GM21619 (cell line): ENCODE results near the gene PSORS1C1.
A peak's percentile ranks its signal among the peaks of the same experiment; 100 is the strongest.
"Not testable (repeated sequence)": the region's sequence is repeated elsewhere in the genome, so short reads cannot be mapped to it uniquely, and the experiment has no call there.

Experiments
- ATAC-seq: cut with Tn5 transposase; IDR thresholded peaks from one replicate; pipeline ENCODE4 v1.9.1; 2021; ENCODE audit not compliant: unreplicated experiment

PSORS1C1 gene

DNA sequence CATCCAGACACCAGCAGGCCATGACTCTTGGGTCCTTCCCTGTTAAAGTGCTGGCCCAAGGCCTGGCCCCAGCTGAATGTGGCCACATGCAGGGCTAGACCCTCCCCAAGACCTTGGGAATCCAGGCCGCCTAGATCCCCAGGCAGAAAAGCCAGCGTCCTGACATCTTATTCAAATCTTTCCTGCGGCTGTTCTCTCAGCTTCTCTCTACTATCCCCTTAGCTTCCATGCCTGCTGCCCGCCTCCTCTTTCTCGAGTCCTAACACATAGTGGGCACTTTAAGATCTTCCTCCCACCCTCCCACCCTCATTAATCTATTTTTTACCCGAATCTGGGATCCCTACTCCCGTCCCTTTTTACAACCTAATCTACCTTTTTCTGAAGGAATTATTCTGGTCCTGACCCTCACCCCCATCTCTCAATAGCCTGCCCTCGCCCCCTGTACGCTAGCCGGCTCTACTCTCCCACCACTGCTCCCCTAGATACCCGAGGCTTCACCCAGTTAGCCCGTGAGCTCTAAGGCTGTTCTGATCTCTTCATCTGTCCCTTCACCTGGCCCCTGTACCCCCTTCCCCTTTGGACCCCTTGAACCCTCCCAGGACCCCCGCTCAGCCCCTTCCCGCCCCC is 43.0 kb downstream of the PSORS1C1 start, which contains the start of gene CCHCR1:
Gene CCHCR1, minus strand, starts transcription at position 290 of the 627 bp plus-strand sequence. Its CDS starts 202 bp downstream, at position 88.
- ATAC-seq, result no peak

DNA sequence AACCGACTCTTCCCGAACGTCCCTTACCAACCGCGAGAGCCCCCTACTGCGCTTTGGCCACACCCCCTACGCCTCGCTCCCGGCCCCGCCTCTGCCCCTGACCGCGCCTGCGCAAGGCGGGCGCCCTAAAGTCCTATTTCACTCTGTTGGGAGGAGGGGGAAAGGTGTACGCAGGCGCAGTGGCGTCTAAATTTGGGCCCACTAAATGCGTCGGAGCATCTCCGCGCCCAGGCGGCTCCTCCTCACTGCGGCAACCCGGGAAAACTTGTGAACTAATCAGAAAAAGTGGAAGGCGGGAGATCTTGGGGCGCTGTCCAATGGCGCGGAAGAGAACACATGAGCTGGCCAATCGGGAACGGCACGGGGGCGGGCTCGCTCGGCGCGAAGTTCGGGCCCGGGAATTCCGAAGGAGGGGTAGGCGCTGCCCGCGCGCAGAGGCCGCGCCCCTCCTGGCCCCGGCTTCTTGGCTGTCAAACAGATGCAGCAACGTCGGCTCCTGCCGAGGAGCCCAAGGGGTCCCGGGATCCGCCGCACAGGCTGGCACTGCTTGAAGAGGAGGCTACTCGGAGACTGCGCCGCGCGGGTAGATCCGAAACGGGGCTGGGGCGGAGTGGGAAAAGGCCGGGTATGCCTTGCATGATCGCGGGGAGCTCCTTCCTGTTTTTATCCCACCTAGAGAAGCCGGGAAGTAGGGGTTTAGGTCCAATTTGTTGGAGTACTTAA is 43.7 kb downstream of the PSORS1C1 start, which contains the start of gene TCF19:
Gene TCF19, plus strand, starts transcription at position 450 of the 723 bp plus-strand sequence. CDS start 881 bp downstream, outside the sequence.
- ATAC-seq, result peak; percentile 78

DNA sequence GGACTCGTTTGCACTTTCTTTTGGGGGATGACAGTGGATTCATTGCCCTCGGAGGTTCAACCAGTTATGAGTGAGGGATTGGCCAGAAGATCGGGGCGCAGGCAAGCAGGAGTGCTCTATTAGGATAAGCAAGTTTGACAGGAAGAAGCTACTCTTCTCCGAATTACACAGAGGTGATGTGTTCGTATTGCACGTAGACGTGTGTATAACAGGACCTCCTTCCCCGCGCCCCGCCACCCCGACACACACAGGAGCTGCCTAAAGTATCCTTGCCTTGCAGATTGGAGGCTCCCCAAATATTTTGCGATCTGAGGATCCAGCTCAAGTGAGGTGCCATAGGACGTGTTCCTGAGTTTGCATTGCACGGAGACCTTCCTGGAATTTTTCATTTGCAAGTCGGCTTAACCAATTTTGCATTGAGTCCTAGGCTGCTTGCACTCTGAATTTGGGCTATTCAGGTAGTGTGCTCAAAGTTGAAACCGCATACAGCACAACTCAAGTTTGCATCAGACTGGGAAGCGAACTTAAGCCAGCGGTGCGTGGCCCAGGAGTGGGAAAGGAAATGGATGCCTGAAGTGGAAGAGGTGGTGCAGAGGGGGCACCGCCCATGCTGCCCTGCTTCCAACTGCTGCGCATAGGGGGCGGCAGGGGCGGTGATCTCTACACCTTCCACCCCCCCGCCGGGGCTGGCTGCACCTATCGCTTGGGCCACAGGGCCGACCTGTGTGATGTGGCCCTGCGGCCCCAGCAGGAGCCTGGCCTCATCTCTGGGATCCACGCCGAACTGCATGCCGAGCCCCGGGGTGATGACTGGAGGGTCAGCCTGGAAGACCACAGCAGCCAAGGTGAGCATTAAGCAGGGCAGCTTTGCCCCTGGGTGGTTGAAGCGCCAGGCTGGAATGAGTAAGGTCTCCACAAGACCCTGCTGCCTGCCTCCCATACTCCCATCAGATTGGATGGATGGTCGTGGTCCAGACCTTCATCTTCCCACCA is 44.6 kb downstream of the PSORS1C1 start:
- ATAC-seq, result peak; percentile 5

DNA sequence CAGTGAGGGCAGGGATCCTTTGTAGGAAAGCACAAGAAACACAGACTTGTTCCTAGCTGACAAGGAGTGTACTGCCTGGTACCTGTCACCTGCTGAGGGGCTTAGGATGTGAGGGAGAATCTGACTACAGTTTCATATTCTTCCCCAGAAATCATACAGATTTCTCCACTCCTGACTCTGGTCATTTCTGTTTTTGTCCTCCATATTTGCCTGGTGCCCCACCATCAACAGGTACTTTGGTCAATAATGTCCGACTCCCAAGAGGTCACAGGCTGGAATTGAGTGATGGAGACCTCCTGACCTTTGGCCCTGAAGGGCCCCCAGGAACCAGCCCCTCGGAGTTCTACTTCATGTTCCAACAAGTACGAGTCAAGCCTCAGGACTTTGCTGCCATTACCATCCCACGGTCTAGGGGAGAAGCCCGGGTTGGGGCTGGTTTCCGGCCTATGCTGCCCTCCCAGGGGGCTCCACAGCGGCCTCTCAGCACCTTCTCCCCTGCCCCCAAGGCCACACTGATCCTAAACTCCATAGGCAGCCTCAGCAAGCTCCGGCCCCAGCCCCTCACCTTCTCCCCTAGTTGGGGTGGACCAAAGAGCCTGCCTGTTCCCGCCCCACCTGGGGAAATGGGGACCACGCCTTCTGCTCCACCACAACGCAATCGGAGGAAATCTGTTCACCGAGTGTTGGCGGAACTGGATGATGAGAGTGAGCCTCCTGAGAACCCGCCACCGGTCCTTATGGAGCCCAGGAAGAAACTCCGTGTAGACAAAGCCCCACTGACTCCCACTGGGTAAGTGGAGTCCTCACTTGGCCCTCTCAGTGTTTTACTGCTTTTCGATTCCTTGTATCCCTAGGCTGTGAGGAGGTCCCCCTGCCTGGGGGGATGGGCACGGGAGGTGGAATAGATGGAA is 46.9 kb downstream of the PSORS1C1 start:
- ATAC-seq, result no peak

DNA sequence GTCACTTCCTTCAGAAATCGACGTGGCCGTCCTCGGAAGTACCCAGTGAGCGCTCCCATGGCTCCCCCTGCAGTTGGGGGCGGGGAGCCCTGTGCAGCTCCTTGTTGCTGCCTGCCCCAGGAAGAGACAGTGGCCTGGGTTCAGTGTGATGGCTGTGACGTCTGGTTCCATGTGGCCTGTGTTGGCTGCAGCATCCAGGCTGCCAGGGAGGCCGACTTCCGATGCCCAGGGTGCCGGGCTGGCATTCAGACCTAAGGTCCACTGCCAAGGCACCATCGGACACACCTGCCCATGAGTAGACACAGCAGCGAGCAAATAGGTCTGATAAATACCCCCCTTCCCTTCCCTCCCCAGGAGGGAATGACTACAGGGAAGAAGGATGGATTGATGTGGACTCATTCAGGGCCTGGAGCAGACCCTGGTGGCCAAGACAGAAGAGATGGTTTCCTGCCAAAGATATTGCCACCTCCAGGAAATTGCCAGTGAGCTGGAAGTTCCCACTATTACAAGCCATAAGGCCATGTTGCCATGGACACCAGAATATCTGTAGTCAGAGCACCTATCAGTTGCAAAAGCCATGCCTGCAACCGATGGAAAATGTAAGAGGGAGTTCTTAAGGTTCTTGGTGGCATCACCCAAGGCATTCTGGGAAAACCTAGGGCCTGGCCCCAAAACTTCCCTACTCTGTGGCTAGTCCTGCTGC is 48.0 kb downstream of the PSORS1C1 start:
- ATAC-seq, result no peak

DNA sequence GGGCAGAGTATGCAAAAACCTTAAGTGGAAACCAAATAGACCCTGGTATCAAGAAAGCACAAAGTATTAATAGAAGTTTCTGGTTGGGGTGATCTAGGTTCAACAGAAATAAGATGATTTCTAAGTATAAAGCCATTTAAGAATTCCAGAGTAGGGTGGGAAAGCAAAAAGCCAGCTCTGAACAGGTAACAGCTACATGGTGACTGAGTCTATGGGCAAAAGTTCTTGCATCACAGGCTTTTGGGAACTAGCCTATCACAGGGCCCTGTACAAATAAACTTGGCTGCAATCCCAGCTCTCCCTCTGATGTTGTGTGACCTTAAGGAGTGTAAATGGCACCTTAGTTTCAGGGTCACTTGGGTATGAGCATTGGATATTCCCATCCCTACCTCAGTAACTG is 49.3 kb downstream of the PSORS1C1 start:
- no peak for ATAC-seq

DNA sequence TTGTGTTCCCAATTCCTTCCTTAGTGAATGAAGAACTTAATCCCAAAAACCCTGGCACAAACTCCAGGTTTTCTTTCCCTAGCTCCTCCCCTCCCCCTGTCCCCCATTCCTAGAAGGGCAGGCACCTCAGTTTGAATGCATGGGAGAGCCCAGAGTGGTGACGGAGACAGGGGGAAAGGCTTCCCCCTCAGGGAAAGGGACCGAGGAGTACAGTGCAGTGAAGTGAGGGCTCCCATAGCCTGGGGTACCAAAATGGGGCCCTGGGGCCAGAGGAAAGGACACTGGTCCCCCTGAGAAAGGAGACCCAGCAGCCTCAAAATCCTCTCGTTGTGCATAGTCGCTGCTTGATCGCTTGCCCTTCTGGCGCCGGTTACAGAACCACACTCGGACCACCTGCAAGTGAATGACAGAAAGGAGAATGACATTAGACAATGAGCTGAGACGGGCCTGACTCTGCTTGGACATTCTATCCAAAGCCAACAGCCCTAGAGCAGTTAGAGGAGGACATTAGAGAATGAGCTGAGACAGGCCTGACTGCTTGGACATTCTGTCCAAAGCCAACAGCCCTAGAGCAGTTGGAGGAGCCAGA is 50.0 kb downstream of the PSORS1C1 start:
- not testable (repeated sequence) for ATAC-seq

DNA sequence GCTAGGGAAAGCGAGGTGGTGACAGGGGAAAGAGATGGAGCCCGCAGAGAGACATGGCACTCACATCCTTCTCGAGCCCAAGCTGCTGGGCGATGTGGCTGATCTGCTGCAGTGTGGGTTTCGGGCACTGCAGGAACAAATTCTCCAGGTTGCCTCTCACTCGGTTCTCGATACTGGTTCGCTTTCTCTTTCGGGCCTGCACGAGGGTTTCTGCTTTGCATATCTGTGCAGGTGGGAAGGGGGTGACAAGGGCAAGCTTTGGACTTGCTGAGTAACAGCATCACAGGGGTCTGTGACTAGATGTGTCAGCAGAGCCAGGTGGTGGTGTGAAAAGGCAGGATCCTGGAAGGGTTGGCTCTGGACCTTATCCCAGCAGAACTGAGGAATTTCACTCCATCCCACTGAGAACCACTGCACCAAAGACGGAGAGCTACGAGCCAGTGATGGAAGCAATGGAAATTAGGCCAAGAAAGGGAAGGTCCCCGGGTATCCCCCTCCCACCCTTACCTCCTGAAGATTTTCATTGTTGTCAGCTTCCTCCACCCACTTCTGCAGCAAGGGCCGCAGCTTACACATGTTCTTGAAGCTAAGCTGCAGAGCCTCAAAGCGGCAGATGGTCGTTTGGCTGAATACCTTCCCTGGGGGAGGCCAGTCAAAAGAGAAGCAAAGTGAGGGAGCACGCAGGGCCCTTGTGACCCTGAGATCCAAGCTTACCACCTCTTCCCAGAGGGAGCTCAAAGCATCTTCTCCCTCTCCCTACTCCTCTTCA is 50.6 kb downstream of the PSORS1C1 start:
- peak; percentile 67 for ATAC-seq

DNA sequence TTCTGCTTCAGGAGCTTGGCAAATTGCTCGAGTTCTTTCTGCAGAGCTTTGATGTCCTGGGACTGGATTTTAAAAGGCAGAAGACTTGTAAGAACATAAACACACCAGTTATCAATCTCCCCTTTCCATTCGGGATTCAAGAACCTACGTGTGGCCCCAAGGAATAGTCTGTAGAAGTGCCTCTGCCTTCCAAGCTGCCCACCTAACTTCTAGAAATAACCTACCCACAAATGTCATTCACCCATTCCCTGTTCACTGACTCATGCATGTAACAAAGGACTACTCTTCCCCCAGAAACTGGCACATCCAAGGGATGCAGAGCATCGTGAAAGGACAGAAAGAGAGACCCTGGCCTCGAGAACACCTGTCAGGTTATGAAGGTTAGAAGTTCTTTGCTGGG is 51.4 kb downstream of the PSORS1C1 start:
- ATAC-seq, result no peak

DNA sequence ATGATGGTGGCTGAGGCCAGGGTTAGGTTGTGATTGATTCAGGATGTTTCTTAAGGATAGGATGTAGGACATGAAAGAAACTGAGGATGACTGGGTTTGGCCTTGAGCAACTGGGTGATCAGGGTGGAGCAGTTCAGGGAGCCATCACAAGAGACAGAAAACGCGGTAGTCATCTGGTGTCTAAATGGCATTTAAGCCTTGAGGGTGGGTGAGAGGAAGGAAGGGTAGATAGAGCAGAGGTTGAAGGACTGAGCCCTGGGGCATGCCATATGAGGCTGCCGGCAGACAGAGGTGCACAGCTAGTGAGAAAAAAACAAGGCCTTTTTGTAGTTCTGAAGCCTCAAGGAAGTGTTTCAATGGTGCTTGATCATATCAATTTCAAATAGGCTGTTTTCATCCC is 54.0 kb downstream of the PSORS1C1 start:
- no peak for ATAC-seq

DNA sequence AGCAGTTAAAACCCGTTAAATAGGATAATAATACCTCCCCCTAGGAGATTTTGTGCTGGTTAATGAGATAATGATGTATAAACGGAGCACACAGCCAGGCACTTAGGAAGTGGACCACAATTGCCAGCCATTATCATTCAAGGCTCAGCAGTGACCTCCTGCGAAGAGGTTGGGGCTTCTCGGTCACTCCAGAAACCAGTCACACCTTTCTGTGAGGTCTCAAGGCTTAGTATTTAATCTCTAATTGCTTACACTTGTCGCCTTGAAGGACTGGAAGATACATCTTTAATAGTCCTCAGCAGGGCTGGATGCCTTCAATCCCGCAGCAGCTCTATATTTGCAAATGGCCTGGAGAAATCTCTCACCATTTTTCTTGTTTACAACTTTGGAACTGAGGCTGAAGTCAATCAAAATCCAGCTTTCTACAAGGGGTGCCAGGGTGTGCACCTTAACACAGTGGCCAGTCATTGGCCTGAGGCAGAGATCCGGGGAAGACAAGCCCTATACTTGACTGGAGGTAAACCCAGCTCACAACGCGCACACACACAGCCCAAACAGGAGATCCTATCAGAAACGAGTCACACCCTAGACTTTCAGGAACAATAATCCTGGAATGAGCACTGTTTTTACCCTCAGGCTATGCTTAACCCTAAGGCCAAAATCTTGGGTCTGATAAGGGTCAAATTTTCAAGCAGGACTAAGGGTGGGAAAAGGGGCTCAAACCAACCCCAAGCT is 54.7 kb downstream of the PSORS1C1 start:
- no peak for ATAC-seq

DNA sequence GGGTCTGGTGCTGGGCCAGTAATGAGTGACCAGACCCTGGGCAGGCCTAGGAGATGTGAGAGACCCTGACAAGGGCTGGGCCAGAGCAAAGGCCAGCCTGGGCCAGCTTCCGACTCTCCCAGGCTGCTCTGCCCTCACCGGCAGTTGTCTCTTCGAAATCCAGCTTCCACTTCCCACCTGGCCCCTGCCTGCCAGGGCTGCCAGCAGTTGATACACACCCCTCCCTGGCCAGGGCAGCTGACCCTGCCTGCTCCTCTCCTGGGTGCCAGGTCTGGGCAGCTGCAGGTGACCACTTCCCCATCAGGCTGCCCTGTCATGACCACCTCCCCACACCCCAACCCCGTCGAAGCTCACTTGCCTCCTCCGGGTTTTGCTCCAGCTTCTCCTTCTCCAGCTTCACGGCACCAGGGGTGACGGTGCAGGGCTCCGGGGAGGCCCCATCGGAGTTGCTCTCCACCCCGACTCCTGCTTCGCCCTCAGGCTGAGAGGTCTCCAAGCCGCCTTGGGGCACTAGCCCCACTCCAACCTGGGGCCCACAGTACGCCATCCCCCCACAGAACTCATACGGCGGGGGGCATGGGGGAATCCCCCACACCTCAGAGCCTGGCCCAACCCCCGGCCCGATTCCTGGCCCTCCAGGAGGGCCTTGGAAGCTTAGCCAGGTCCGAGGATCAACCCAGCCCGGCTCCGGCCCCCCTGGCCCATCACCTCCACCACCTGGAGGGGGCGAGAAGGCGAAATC is 55.4 kb downstream of the PSORS1C1 start:
- not testable (repeated sequence) for ATAC-seq

DNA sequence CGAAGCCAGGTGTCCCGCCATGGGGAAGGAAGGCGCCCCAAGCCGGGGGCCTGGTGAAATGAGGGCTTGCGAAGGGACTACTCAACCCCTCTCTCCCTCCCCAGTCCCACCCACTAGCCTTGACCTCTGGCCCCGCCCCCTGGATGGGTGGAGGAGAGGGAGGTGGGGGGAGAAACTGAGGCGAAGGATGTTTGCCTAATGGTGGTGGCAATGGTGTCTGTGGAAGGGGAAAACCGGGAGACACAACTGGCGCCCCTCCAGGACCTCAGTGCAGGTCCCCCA is 55.9 kb downstream of the PSORS1C1 start, which contains the start of gene POU5F1:
Gene POU5F1, minus strand, starts transcription at position 83 of the 282 bp plus-strand sequence. Its CDS starts 62 bp downstream, at position 21.
- ATAC-seq, result no peak

DNA sequence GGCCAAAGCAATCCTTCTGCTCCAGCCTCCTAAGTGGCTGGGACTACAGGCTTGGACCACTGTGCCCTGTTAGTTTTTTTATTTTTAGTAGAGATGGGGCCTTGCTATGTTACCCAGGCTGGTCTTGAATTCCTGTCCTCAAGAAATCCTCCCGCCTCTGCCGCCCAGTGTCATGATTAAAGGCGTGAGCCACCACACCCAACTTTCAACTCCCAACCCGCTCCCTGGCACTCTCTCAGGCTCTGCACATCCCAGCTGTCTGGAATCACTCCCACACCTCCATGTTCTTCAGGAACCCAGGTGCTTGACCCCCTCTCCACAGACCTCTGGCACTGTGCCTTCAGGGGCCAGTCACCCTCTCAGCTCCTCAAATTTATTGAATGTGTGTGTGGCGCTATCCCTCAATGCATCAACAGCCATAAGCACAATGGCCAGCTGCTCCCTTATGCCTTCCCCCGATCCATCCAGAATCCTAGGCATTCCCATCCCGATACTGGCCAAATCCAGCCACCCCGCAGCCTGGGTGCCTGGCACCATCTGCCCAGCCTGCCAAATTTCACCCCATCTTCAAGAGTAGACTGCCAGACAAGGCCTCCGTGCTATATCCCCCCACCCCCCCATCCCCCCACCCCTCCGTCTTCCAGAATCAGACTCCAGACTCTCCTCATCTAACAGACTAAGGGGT is 56.5 kb downstream of the PSORS1C1 start:
- no peak for ATAC-seq

DNA sequence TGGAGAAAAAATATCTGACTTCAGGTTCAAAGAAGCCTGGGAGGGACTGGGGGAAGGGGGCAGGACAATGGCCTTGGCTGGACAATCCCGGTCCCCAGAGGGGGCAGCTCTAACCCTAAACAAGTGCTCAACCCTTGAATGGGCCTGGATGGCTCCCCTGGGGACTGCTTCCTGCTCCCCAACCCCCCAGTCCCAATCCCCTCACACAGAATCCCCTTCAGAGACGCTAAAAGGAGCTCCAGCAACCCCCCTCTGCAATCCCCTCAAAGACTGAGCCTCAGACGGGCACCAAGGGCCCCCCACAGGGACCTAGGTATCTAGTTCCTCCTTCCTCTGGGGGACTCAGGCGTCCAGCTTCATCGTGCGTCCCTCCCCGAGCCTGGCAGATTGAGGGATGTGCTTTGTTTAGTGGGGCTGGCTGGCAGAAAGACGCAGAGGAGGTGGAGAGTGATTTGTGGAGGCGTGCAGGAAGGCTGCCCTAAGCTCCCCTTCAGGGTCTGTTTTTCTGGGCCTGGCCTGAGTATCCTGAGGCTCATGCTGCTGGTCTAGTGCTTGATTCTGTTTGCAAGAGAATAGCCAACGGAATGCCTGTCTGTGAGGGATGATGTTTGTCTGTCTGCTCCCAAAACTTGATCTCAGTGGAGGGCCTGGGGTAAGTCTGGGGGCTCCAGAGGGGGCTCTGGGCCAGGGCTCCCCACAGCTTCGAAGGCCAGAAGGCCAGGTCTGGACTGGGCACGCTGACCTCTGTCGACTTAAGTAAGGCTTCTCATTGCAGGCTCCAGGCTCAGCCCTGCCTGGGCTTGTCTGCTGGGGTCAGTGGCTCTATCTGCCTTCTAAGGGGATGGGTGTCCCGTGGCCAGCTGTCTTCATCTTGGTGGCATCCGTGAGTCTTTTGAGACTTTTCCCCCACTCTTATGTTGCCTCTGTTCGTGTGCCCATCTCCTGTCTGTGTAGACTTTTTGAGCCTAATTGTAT is 57.6 kb downstream of the PSORS1C1 start:
- ATAC-seq, result no peak
